ENCODE results near the gene ENOSF1. TPM values are rescaled to one million over a fixed set of nuclear protein-coding genes. Genes with fewer than 3 reads are reported as not detected.
"Not testable (repeated sequence)": the region's sequence is repeated elsewhere in the genome, so short reads cannot be mapped to it uniquely, and the experiment has no call there.

ENOSF1 gene
- total RNA-seq, 1 donor from 2014 or later: 96.2 TPM

DNA sequence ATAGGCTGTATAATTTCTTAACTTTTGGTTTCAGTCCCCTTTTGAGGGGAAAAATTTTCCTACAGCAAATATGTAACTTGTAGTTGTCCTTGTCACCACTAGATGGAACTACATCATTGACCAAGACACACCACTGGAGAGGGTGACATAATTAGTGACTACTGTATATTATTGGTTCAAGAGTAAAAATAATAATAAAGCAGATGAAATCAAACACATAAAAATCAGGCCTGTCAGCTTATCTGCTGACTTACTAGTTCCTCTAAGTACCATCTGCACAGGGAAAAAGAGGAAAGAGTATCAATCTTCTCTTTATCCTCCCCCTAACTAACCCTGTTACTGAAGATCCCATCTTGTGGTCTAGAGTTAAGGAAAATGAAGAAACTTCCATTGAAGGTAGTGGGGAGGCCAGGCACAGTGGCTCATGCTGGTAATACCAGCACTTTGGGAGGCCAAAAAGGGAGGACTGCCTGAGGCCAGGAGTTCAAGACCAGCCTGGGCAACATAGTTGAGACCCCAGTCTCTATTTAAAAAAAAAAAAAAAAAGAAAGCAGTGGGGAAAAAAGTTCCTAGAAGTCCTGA, 29.6 kb upstream of the ENOSF1 start:
- DNase-seq (no peak), ATAC-seq (peak; percentile 90)
- H3K27me3 ChIP-seq: no peaks in the 10 kb centered on the region
- no peak overlapping the region for H3K4me3 ChIP-seq
- H3K27ac ChIP-seq: no peak overlapping the region
- H3K36me3 ChIP-seq: peaks cover 39% of the 10 kb centered on the region
- H3K4me1 ChIP-seq: no peaks in the 10 kb centered on the region
- intact Hi-C loops (cut with DNase I): loop anchor here (5.0 to 10.0 kb wide), 2 partner anchors 63 to 90 kb away; no protein-coding TSS in a partner anchor
- no peaks in the 10 kb centered on the region for H3K9me3 ChIP-seq
- TF ChIP-seq CTCF (IDR thresholded peaks at IDR 0.05): peak; percentile 80

- no peak for TF ChIP-seq CTCF (IDR thresholded peaks at IDR 0.05)
- H3K9me3 ChIP-seq: no peaks in the 10 kb centered on the region
- no peak overlapping the region for H3K27ac ChIP-seq
- ATAC-seq: no peak
- H3K4me3 ChIP-seq: no peak overlapping the region
- peaks cover 43% of the 10 kb centered on the region for H3K36me3 ChIP-seq
- intact Hi-C loops (cut with DNase I): no loop called here
- H3K27me3 ChIP-seq: no peaks in the 10 kb centered on the region
- H3K4me1 ChIP-seq: no peaks in the 10 kb centered on the region
- no peak for DNase-seq
Measured at GRCh38 chr18:732371-732770, 19.9 kb upstream of the ENOSF1 start.

DNA sequence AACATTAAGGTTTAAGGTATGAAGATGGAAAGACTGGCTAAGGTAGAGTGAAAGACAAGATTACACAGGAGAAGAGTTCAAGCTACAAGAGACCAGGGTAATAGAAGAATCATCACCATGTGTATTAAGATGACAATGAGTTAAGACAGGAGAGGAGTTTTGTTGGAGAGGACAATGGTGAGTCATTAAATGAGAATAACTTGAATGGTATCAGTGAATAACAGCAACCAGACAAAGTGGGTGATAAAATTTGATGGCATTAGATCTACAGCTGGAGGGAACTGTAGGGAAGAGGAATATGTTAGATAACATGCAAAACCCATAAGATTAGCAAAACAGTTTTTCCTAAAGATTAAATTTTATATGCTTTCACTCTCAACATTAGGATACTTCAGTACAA, 18.8 kb upstream of the ENOSF1 start:
- Histone ChIP-seq H3K9me3 (no peaks in the 10 kb centered on the region), H3K27me3 (no peaks in the 10 kb centered on the region), H3K27ac (no peak overlapping the region), H3K4me3 (no peak overlapping the region), H3K36me3 (peaks cover 34% of the 10 kb centered on the region), H3K4me1 (no peaks in the 10 kb centered on the region)
- intact Hi-C loops (cut with DNase I): no loop called here
- ATAC-seq (no peak), DNase-seq (no peak)
- no peak for TF ChIP-seq CTCF (IDR thresholded peaks at IDR 0.05)

DNA sequence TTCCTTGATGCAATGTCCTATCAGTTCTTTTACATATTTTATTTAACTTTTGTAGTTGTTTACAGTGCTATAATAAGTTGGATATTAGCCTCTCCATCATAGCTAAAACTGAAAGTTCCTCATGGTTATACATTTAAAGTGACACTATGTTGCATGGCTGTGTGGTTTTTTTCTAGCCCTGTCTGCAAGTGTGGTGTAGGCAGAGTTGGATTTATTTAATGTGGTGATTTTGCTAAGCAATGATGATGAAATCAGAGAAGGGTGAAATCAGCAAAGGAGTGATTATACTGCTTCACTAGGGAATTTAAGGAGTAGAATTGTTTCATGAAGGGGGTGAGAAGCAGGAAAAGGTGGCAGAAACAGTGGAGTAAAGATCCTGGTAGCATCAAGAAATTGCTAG, 18.3 kb upstream of the ENOSF1 start:
- no peaks in the 10 kb centered on the region for H3K27me3 ChIP-seq
- intact Hi-C loops (cut with DNase I): no loop called here
- ATAC-seq (no peak), DNase-seq (no peak)
- peaks cover 29% of the 10 kb centered on the region for H3K36me3 ChIP-seq
- H3K4me1 ChIP-seq: no peaks in the 10 kb centered on the region
- TF ChIP-seq CTCF (IDR thresholded peaks at IDR 0.05): no peak
- no peaks in the 10 kb centered on the region for H3K9me3 ChIP-seq
- H3K27ac ChIP-seq: no peak overlapping the region
- no peak overlapping the region for H3K4me3 ChIP-seq

- DNase-seq; intact Hi-C loops (cut with DNase I); H3K27ac ChIP-seq; H3K9me3 ChIP-seq; H3K27me3 ChIP-seq; H3K4me1 ChIP-seq; H3K4me3 ChIP-seq: not testable (repeated sequence)
- peak; percentile 43 for ATAC-seq
- H3K36me3 ChIP-seq: peaks cover 23% of the 10 kb centered on the region
Measured at GRCh38 chr18:730120-730519, 17.7 kb upstream of the ENOSF1 start.

GRCh38 chr18:725646-726045, 13.2 kb upstream of the ENOSF1 start:
- no peak overlapping the region for H3K27ac ChIP-seq
- intact Hi-C loops (cut with DNase I): no loop called here
- H3K4me3 ChIP-seq: no peak overlapping the region
- no peaks in the 10 kb centered on the region for H3K27me3 ChIP-seq
- H3K4me1 ChIP-seq: no peaks in the 10 kb centered on the region
- DNase-seq (no peak), ATAC-seq (peak; percentile 34)
- no peak for TF ChIP-seq CTCF (IDR thresholded peaks at IDR 0.05)
- H3K9me3 ChIP-seq: no peaks in the 10 kb centered on the region
- H3K36me3 ChIP-seq: peaks cover 20% of the 10 kb centered on the region

Data from upper lobe of right lung (tissue), 1 donor.